Ishikawa (cell line): ENCODE results near the gene XDH.

ENCODE experiments used
- FOXM1 ChIP-seq: IDR thresholded peaks from 2 replicates; pipeline ENCODE4 v1.6.1; 2012; ENCODE audit warnings: low read depth, borderline replicate concordance
- TAF1 ChIP-seq: IDR thresholded peaks from 2 replicates; pipeline ENCODE4 v1.6.1; 2012; ENCODE audit warnings: low read depth, mild to moderate bottlenecking

DNA sequence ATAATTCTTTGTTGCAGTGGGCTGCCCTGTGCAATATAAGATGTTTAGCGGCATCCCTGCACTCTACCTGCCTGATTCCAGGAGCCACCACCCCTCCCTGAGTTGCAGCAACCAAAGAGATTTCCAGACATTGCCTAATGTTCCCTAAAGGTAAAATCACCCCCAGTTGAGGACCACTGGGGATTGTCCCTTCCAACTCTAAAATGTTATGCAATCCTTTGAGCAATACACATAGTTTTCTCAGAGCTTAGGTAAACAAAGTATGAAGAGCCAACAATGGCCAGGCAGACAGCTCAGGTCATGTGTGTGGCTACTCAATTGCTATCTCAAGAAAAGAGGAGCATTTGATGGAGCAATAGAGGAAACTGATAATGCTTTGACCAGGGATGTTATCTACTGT is 87.0 kb downstream of the XDH start:
- TF ChIP-seq FOXM1 (no peak), TAF1 (no peak)
